T-helper 1 cell (primary cell): ENCODE results near the gene SLC66A3.
"Not testable (repeated sequence)": the region's sequence is repeated elsewhere in the genome, so short reads cannot be mapped to it uniquely, and the experiment has no call there.

Experiments
- DNase-seq, 5 donors: peaks; one replicate each; pipeline ENCODE4 v3.0.0-alpha.2; 2012 to 2020

The SLC66A3 gene

DNA sequence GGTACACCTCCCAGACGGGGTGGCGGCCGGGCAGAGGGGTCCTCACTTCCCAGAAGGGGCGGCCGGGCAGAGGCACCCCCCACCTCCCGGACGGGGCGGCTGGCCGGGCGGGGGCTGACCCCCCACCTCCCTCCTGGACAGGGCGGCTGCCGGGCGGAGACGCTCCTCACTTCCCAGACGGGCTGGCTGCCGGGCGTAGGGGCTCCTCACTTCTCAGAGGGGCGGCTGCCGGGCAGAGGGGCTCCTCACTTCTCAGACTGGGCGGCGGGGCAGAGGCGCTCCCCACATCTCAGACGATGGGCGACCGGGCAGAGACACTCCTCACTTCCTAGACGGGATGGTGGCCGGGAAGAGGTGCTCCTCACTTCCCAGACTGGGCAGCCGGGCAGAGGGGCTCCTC lies 9.8 kb downstream of the SLC66A3 start:
- DNase-seq: not testable (repeated sequence)

DNA sequence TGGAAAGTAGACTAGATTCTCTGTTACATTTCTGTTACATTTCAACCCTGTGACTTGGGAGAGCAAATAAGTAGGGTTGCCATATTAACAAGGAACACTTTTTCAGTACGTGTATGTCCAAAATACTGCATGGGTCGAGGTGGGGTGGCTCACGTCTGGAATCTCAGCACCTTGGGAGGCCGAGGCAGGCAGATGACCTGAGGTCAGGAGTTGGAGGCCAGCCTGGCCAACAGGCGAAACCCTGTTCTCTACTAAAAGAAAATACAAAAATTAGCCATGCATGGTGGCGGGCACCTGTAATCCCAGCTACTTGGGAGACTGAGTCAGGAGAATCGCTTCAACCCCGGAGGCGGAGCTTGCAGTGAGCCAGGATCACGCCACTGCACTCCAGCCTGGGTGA lies 11.2 kb downstream of the SLC66A3 start:
- DNase-seq: no peak

DNA sequence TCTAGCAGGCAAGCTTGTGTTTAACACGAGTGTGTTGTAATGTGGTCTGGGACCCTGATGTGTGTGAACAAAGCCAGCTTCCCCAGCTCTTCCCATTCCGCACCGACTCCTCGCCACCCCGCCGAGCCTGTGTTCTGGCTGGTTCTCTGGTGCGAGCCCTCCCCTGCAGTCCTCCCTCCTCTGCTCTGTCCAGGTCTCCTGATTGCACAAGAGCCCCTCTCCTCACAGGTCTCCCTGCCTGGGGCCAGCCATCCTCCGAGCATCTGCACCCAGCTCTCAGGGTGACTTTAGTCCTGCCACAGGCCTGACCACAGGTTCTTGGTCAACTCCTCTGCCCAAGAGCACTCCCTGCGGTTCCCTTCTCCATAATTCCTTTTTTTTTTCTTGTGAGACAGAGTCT lies 13.2 kb downstream of the SLC66A3 start:
- no peak for DNase-seq

- no peak for DNase-seq
Measured at GRCh38 chr2:11169333-11169732, 14.1 kb downstream of the SLC66A3 start.

DNA sequence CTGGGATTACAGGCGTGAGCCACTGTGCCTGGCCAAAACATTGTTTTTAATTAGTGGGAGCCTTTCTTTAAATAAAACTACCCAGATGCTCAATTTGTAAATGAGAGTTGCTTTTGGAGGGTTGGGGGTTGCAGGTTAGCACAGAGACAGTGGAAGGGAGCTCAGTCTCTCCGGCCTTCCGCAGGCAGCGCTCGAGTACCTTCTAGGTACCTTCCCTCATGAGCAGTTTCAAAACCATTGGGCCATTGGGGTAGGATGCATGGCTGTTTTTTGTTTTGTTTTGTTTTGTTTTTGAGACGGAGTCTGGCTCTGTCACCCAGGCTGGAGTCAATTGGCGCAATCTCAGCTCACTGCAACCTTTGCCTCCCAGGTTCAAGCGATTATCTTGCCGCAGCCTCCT lies 19.0 kb downstream of the SLC66A3 start:
- no peak for DNase-seq

DNA sequence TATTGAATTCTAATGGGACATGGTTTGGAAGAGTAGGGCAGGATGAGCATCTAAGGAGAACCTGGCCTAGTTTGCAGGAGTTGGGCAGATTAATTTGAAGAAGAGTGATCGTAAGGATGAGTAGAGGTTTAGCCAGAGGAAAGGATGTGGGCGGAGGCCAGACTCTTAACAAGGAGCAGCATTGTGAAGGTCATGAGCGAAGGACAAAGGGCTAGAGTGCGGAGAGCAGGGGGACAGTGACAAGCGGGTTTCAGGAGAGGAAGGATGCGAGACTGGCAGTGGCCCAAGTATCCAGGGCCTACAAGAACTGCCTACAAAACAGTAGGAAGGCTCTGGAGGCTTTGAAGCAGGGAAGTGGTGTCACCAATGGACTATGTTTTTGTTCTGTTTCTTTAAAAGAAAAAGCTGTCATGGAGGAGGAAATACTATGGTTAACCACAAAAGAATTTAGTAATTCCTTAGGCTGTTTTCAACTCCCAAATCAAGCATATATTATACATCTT lies 20.1 kb downstream of the SLC66A3 start:
- DNase-seq: no peak

DNA sequence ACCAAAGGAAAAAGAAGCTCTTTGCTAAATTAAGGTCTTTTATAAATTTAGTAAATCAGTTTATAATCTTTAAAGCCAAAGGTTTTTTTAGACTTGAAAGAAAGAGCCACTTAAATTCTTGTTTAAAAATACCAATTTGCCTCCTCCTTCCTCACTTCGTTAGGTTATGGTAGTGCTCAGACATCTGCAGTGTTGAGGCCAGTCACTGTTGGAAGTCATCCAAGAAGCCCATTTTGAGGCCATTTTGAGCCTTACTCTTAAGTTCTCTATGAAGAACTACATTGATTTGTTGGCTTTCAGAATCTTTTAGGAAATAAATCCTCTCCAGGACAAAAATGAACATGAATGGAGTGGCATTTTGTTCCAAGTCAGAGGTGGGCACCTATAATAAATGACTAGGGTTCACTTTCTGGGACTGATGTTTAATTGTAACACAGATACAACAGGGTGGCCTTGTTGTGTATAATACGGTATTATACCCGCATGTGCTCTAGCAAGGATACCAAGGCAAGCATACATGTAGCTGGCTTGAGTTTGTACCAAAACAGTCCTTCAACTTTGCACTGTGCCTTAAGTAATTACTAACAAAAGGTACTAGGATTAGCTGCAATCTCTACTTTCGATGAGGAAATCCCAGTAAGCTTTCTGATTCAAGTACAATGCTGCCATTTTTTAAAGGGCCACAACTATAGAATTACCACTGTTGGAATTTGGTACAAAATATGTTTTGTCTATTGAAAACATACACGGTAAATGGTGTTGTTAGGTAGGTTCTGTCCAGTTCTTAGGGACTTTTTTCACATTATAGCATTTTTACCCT lies 22.8 kb downstream of the SLC66A3 start:
- no peak for DNase-seq

DNA sequence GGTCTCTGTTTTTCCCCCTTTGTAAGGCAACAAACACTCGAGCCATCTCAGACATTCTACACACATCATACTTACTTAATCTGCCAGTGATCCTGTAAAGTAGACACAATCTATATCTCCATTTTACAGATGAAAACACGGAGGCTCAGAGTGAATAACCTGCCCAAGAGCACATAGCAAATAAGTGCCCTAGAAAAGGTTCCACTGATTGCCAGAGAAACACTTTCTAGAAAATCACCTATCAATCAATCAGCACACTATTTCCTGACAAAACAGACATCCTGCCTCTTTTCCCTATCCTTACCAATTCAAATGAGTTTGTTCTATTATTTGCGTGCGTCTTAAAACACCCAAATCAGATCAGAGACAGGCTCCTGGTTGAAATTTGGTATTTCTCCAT lies 23.9 kb downstream of the SLC66A3 start:
- DNase-seq: no peak

DNA sequence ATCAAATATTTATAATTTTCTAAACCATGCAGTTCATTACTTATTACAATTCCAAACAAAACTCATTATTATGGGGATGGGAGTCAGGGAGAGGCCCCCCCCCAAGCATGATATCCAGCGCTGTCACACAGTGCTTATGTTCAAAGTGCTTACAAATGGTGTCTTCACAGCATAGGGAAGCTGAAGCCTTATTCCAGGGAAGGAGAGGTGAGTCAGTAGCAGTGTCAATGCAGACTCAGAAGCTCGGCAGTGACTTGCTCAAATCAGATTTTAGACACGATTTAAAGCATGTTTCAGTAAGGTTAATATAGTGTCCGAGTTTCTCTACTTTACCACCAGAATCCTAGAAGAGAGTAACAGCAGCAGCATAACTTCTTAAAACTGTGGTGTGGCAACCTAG lies 24.6 kb downstream of the SLC66A3 start:
- DNase-seq: no peak

GRCh38 chr2:11180653-11181052 lies 25.4 kb downstream of the SLC66A3 start:
- no peak for DNase-seq

DNA sequence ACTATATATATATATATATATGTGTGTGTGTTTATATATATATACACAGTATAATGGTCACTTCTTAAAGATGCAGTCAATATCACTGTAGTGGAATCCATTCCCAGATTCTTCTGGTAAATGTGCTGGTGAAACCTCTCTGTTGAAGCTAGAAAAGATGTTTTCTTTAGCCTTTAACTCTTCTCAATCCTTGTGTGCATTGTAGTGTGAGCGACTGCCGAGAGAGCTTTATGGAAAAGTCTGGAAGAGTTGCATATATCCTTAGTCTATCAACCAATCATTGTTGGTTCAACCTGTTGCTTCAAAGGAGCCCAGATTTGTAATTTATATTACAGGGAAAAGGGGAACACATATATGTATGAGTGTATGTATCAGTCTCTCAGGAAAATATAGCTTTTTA lies 27.7 kb downstream of the SLC66A3 start:
- no peak for DNase-seq

DNA sequence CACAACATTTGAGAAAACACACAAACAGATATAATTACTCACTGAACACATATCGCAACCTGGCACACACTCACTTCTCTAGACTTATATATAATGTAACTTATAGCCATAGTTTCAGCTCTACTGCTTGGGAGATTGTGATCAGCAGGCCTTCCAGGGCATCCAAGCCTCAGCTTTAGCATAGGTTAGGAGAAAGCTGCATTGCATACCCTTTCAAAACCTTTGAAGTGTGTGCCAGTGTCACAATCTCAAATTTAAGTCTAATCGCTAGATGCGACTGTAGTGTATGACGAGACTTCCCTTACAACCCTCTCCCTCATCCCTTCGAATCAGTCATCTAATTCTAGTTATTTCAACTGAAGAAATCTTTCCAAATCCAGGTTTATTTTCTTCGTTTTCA lies 30.9 kb downstream of the SLC66A3 start:
- no peak for DNase-seq

- DNase-seq: no peak
Measured at GRCh38 chr2:11187083-11187619, 31.9 kb downstream of the SLC66A3 start.

- no peak for DNase-seq
Measured at GRCh38 chr2:11187731-11188130, 32.5 kb downstream of the SLC66A3 start.

DNA sequence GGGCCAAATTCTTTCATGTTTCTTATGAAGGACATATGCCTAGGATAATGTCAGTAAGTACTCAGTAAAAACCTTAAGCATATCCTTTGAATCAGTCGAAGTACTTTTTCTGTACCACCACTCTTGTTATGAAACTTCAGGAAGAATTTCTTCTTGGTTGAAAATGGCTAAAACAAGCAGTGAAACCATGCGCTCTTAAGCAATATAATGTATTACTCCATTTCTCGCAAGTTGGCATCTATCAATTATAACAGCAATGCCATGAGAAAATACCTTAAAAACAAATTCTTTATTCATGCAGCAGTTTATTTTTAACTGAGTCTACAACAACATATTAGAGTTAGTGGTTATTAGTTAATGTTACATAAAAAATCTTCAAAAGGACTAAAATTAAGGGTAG lies 41.0 kb downstream of the SLC66A3 start:
- DNase-seq: no peak

DNA sequence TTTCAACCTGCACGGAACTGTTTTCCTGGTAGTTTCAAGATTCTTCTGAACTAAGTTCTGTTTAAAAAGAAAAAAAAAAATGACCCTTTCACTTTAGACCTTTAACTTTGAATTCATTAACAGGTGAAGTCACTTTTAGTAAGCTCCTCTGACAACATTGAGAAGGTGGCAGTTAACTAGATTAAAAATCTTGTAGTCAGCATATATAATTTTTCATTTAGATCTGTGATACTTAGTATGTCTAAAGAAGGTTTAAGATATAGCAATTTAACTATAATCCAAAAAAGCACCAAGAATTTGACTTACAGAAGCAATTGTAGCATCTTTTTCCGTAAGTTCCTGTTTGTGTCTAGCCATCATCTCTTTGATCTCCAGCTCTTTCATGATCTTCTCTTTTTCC lies 45.4 kb downstream of the SLC66A3 start:
- DNase-seq: no peak

DNA sequence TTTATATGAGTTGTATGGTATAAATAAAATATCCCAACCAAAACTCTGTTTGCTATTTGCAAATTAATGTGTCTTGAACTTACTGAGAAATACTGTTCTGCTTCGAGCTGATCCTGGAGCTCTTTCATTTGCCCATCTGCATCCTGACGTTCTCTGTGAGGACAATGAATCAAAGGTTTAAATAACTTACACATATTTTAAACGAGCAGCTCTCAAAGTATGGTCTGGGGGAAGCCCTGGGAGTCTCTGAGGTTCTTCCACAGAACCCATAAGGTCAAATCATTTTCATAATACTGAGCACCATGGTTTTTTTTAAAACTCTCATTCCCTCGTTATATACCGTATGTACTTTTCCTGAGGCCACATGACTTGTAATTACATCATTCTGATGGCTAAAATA lies 46.7 kb downstream of the SLC66A3 start:
- DNase-seq: no peak

DNA sequence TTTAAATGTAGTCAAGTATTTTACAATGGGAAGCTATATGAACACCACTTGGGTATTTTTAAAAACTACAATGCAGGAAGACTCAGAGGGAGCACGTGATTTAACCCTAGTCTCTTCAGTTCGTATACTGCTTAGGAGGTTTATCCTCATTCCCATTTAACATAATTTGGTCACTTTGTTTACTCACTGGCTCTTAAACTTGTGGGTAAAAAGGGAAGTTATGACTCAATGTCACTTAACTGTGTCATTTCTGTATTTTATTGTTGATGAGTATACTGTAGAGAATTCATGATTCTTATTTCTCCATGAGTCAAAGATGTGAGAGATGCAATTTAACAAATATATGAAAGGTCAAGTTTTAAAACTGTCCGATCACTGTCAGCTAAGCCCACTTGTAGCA lies 48.2 kb downstream of the SLC66A3 start:
- DNase-seq: peak in 1 of 5 donors; percentile 57

DNA sequence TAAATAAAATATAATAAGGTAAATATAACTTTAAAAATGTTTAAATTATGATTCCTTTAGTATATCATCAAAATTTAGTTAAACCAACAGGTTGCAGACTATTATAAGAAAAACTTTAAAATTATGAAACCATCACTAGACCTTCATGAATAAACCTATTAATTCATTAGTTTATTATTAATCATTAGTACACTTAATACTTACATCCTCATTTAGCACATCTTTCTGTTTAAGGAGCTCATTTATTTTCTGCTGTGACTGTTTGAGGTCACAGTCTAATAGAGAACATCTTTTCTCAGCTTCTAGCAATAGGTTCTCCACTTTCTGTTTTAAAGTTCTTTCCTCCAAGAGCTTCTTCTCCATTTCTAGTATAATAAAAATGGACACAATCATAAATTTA lies 52.8 kb downstream of the SLC66A3 start:
- no peak for DNase-seq

GRCh38 chr2:11212645-11213044 lies 57.4 kb downstream of the SLC66A3 start:
- DNase-seq: no peak

DNA sequence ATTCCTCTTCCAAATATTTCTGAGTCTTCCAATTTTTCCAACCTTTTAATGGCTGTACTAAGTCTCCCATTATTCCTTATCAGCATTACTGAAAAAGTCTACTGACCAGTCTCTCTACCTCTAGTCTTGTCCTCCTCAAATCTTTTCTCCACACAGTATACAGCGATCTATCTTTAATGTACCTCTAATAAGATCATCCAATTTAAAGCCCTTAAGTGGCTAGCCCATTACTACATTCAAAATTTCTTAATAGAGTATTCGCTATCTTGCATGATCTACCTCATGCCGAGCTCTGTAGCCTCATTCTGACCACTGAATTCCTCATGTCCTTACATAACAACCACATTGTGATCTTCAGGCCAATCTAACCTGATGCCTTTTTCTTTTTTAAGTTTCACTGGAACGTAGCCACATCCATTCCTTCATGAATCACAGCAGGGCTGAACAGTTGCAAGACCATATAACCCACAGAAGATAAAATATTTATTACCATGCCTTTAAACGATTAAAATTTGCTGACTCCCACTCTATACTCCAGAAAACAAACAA lies 57.9 kb downstream of the SLC66A3 start:
- DNase-seq: no peak

DNA sequence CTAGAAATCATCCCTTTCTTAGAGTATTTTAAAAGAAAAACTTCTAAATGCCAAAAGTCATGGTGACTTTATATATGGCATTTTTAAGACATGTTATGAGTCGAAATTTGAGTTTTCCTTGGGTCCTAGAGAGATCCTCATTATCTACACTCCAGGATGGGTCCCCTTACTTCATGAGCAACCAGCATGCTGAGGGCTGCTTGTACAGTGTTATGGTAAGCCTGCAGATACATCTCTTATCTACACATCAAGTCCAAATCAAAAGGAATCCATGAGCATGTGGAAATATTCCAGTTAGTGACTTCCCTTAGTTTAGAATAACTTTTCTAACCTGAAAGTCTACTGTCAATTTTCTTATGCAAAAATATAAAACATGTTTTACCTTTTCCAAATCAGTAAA lies 58.7 kb downstream of the SLC66A3 start:
- no peak for DNase-seq

DNA sequence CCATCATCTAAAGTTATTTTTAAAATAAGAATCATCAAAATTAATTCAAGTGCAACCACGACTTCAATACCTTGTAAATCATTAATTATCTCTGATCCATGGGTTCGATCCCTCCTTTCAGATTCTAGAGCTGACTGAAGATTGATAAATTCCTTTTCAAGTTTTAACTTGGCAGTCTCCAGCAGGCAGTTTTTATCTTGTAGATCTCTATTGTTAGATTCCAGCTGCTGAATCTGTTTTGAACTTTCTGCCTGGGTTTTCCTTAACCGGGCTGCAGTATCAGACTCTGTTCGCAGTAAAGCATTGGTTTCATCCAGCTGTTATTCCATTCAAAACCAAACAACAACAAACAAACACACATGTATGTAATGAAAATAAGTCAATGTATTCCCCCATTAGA lies 59.5 kb downstream of the SLC66A3 start:
- DNase-seq: no peak

DNA sequence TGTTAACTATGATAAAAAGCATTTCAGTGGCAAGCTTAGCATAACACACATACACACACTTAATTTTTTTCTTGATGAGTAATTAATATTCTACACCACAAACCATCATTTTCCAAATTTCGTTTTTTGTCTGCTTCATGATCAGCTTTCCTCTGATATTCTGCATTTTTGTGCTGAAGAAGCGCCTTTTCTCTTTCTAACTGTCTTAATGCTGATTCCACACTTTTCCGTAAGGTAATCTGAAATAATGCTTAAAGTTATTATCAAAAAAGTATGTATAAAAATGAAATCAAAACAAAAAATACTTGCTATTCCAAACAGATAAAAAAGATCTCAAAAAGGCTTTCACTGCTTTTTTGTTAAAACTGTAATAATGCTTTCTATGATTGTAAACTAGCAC lies 60.1 kb downstream of the SLC66A3 start:
- no peak for DNase-seq
